A204.1 (cell line): ENCODE results near the gene PRR7.

Experiments
- FAIRE-seq: peaks from 2 replicates; lab custom pipeline; 2012; peaks lifted over from hg19 to GRCh38; lab: Jason Lieb, UNC

Gene PRR7

GRCh38 chr5:177469750-177470525, 23.3 kb downstream of the PRR7 start:
- FAIRE-seq, result no peak

- FAIRE-seq, result no peak
Observed at GRCh38 chr5:177470759-177471536, 24.3 kb downstream of the PRR7 start.

- no peak for FAIRE-seq
Observed at GRCh38 chr5:177471610-177472356, 25.2 kb downstream of the PRR7 start.

- FAIRE-seq, result no peak
Observed at GRCh38 chr5:177472460-177473442, 26.1 kb downstream of the PRR7 start.

- FAIRE-seq, result no peak
Observed at GRCh38 chr5:177473443-177474001, 26.9 kb downstream of the PRR7 start, which contains the start of gene DBN1. Gene DBN1, minus strand, starts transcription at chr5:177473634. Its CDS starts 113 bp downstream, at chr5:177473521.

- FAIRE-seq, result no peak
Observed at GRCh38 chr5:177474002-177474476, 27.4 kb downstream of the PRR7 start.

GRCh38 chr5:177474846-177475562, 28.4 kb downstream of the PRR7 start:
- FAIRE-seq, result no peak

- FAIRE-seq, result no peak
Observed at GRCh38 chr5:177475563-177476427, 29.2 kb downstream of the PRR7 start.

- no peak for FAIRE-seq
Observed at GRCh38 chr5:177476531-177477233, 30.1 kb downstream of the PRR7 start.

GRCh38 chr5:177477701-177478477, 31.3 kb downstream of the PRR7 start:
- no peak for FAIRE-seq

- no peak for FAIRE-seq
Observed at GRCh38 chr5:177478711-177479646, 32.4 kb downstream of the PRR7 start.

- no peak for FAIRE-seq
Observed at GRCh38 chr5:177479774-177480173, 33.2 kb downstream of the PRR7 start.

- FAIRE-seq, result no peak
Observed at GRCh38 chr5:177482359-177482795, 35.8 kb downstream of the PRR7 start.

- no peak for FAIRE-seq
Observed at GRCh38 chr5:177483042-177483441, 36.4 kb downstream of the PRR7 start.

GRCh38 chr5:177483994-177484901, 37.6 kb downstream of the PRR7 start:
- FAIRE-seq, result no peak
